Keratinocyte (primary cell): Measurements from ENCODE around the gene DHX15.

Experiments
- CTCF ChIP-seq, 3 experiments: IDR thresholded peaks in 1 of 3; conservative IDR thresholded peaks in 1 of 3; optimal IDR thresholded peaks in 1 of 3; 2 replicates in 2 of 3; 3 replicates in 1 of 3; pipeline versions ENCODE3 to v1.5.1; 2011; ENCODE audit warnings: low read length in 3 of 3, mild to moderate bottlenecking in 3 of 3, moderate library complexity in 2 of 3, control low read depth in 1 of 3, inconsistent platforms in 1 of 3; ENCODE audit not compliant: insufficient read depth in 2 of 3; ENCODE audit errors: extremely low read depth in 1 of 3
- EZH2 ChIP-seq: IDR thresholded peaks from one replicate; pipeline ENCODE4 v1.6.1; 2012; ENCODE audit warnings: inconsistent platforms, mild to moderate bottlenecking, low read length, moderate library complexity

GRCh38 chr4:24533364-24533763 lies 51.0 kb downstream of the DHX15 start:
- TF ChIP-seq CTCF (optimal IDR thresholded peaks at IDR 0.05 in 1 of 3, IDR thresholded peaks at IDR 0.05 in 1 of 3, conservative IDR thresholded peaks at IDR 0.05 in 1 of 3; ENCODE audit: extremely low read depth in 1 of 3, insufficient read depth in 2 of 3, low read length in 3 of 3) (no peak), EZH2 (no peak)
